ENCODE data around the gene CLN6.
"Not testable (repeated sequence)": the region's sequence is repeated elsewhere in the genome, so short reads cannot be mapped to it uniquely, and the experiment has no call there.

GRCh38 chr15:68222432-68222743, 7.1 kb downstream of the CLN6 start:
- not testable (repeated sequence) for TF ChIP-seq CTCF (IDR thresholded peaks at IDR 0.05; ENCODE audit: poor library complexity); EZH2phosphoT487 (IDR thresholded peaks at IDR 0.05; ENCODE audit: low read depth, severe bottlenecking, unreplicated experiment)
